Ovary (tissue), 9 donors: ENCODE data around the gene SLC39A3. TPM values are rescaled to one million over a fixed set of nuclear protein-coding genes. Genes with fewer than 3 reads are reported as not detected.

Source experiments
- DNase-seq, 5 donors: peaks; one replicate each; pipeline ENCODE4 v3.0.0-alpha.2; 2019 to 2020
- H3K27ac ChIP-seq, 2 donors: fragments of 200-600 bp; one replicate each; pipeline versions ENCODE4 v1.5.1 to v1.8.0; 2019 to 2022
- H3K27me3 ChIP-seq: fragments of 200-600 bp; one replicate; pipeline ENCODE4 v1.8.0; 2022
- H3K36me3 ChIP-seq: fragments of 200-600 bp; sonication (generic); one replicate; pipeline ENCODE4 v1.5.1; 2019
- H3K4me1 ChIP-seq: one replicate; pipeline ENCODE4 v1.8.1; 2013; ENCODE audit warnings: mild to moderate bottlenecking, moderate library complexity; ENCODE audit not compliant: insufficient read depth
- H3K4me3 ChIP-seq: fragments of 200-600 bp; sonication (generic); one replicate; pipeline ENCODE4 v1.5.1; 2017
- H3K9me3 ChIP-seq, 2 donors: fragments of 200-600 bp in 1 of 2; sonication (generic) in 1 of 2; one replicate each; pipeline versions ENCODE4 v1.5.1 to v1.8.1; 2013 to 2019; ENCODE audit warnings: mild to moderate bottlenecking in 1 of 2, moderate library complexity in 1 of 2
- CTCF ChIP-seq, 3 donors: fragments of 450-650 bp in 2 of 3; fragments of 200-600 bp in 1 of 3; IDR thresholded peaks; one replicate each; pipeline versions ENCODE4 v1.5.1 to v1.8.0; 2016 to 2022; ENCODE audit warnings: antibody characterized with exemption in 3 of 3, mild to moderate bottlenecking in 1 of 3
- EP300 ChIP-seq: sonication (generic); formaldehyde crosslinking; IDR thresholded peaks from one replicate; pipeline ENCODE4 v1.6.1; 2017; ENCODE audit warnings: antibody characterized with exemption
- POLR2A ChIP-seq: fragments of 450-650 bp; IDR thresholded peaks from one replicate; pipeline ENCODE4 v1.6.1; 2017; ENCODE audit warnings: antibody characterized with exemption, mild to moderate bottlenecking, moderate library complexity
- WGBS, 3 donors: extraction: QIAGEN DNeasy Blood & Tissue Kit in 1 of 3; methylation state at CpG; one replicate each; pipeline versions ENCODE4 v1.1.5 to v1.1.7; 2013 to 2017; 5-methylcytosine and 5-hydroxymethylcytosine counted together
- intact Hi-C, 4 donors: fragments of 100-400 bp; cut with DNase I; formaldehyde crosslinking; loops; one replicate each; pipeline versions ENCODE4 v1.11.0 to v1.15.1; 2022 to 2023
- polyA plus RNA-seq, 2 donors: library from polyadenylated mRNA; stranded (reverse); fragments of 200-250 nt in 1 of 2; fragments of 350-450 nt in 1 of 2; fragmentation: Illumina TruSeq in 1 of 2; extraction: RNeasy Lipid Tissue Mini Kit (QIAGEN cat#74804) in 1 of 2; gene quantifications; one replicate each; pipeline ENCODE4 v1.2.3, GENCODE V29; 2013 to 2014
- total RNA-seq, 7 donors: library from RNA; depleted of rRNA in 2 of 7; stranded (reverse); fragments of >200 nt in 2 of 7; fragmentation: NEBNext Ultra II Directional in 3 of 7; extraction: Animal tissue kit (Norgen Biotek cat#: 25700) in 3 of 7; gene quantifications; one replicate each; pipeline versions ENCODE4 v1.1.0 to v1.2.4, GENCODE V29; 2016 to 2023
- donor health status: DM: no; HTN: no; CAD: no; lungs with moderate emphysema.
- donor health status: DM: no; HTN: no; CAD: no.
- donor health status: Bipolar disorder and iron deficiency.
- donor health status: DM: yes; HTN: yes; CAD: no.
- donor health status: DM: no; HTN: no; CAD: no.
- donor health status: DM: yes; HTN: yes; CAD: no.

Gene SLC39A3
- total and polyA plus RNA-seq, 9 donors = 11.6 to 40.2 (median 18.2) TPM

- TF ChIP-seq CTCF (IDR thresholded peaks at IDR 0.05) = no peak
- TF ChIP-seq POLR2A = no peak
- TF ChIP-seq EP300 = no peak
- intact Hi-C loops = no loop called here
- Histone ChIP-seq H3K27ac (no peak overlapping the region), H3K27me3 (no peaks in the 10 kb centered on the region), H3K4me1 (peaks cover 12% of the 10 kb centered on the region), H3K9me3 (no peaks in the 10 kb centered on the region), H3K36me3 (no peaks in the 10 kb centered on the region), H3K4me3 (no peak overlapping the region)
- DNase-seq = no peak
- WGBS, 3 donors = 81 to 88% (median 86%) methylated on average over 29 to 32 of the region's 32 CpGs
Measured at GRCh38 chr19:2774083-2774679, 34.4 kb upstream of the SLC39A3 start.

- DNase-seq = no peak
- no peak overlapping the region for H3K27ac ChIP-seq
- intact Hi-C loops = no loop called here
- H3K4me1 ChIP-seq = peaks cover 12% of the 10 kb centered on the region
- H3K27me3 ChIP-seq = no peaks in the 10 kb centered on the region
- 73 to 79% (median 77%) methylated on average over 29 of the region's 29 CpGs for WGBS, 3 donors
- no peak overlapping the region for H3K4me3 ChIP-seq
- no peaks in the 10 kb centered on the region for H3K9me3 ChIP-seq
- no peak for TF ChIP-seq EP300
- no peak for TF ChIP-seq CTCF (IDR thresholded peaks at IDR 0.05)
- no peak for TF ChIP-seq POLR2A
- no peaks in the 10 kb centered on the region for H3K36me3 ChIP-seq
Measured at GRCh38 chr19:2771786-2772674, 32.2 kb upstream of the SLC39A3 start.

- no peaks in the 10 kb centered on the region for H3K27me3 ChIP-seq
- peak overlapping the region in 1 of 2 donors; percentile 13 for H3K27ac ChIP-seq
- no peaks in the 10 kb centered on the region for H3K36me3 ChIP-seq
- no peaks in the 10 kb centered on the region for H3K9me3 ChIP-seq
- intact Hi-C loops = no loop called here
- WGBS, 3 donors = 31 to 46% (median 36%) methylated on average over 36 to 40 of the region's 40 CpGs
- H3K4me1 ChIP-seq = peaks cover 10% of the 10 kb centered on the region
- H3K4me3 ChIP-seq = no peak overlapping the region
- peak; percentile 64 to 71 (median 67) for DNase-seq
- TF ChIP-seq CTCF (IDR thresholded peaks at IDR 0.05) (no peak), EP300 (no peak), POLR2A (peak; percentile 14)
Measured at GRCh38 chr19:2770055-2771013, 30.5 kb upstream of the SLC39A3 start.

- TF ChIP-seq EP300 = no peak
- TF ChIP-seq CTCF (IDR thresholded peaks at IDR 0.05) = no peak
- TF ChIP-seq POLR2A = no peak
- no peaks in the 10 kb centered on the region for H3K36me3 ChIP-seq
- H3K4me3 ChIP-seq = no peak overlapping the region
- peaks cover 10% of the 10 kb centered on the region for H3K4me1 ChIP-seq
- 88 to 92% (median 92%) methylated on average over 6 to 8 of the region's 8 CpGs for WGBS, 3 donors
- no peak for DNase-seq
- peak overlapping the region in 1 of 2 donors; percentile 25 for H3K27ac ChIP-seq
- no peaks in the 10 kb centered on the region for H3K9me3 ChIP-seq
- no peaks in the 10 kb centered on the region for H3K27me3 ChIP-seq
- intact Hi-C loops = loop anchor here in 1 of 4 donors (5.0 kb wide), 1 partner anchor 72 kb away; no protein-coding TSS in a partner anchor
Measured at GRCh38 chr19:2769218-2769617, 29.4 kb upstream of the SLC39A3 start.
